ENCODE data around the gene CNTRL.

The CNTRL gene

DNA sequence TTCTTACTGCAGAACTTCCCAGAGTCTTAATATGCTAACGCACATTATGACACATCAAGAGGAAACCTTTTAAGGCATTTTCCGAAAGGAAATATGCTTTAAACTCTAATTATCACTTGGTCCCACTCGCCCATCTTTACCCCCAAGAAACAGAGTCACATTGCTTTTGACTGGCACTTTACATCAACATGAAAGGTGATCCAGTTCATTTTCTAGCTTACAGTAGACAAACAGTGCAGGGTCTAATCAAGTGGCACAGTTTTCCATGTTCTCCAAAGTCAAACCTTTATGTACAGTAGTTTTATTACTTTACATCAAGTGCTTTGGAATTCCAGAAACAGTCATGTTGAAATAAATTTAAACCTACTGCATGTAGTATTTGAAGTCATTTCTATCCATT is 114.9 kb downstream of the CNTRL start:
- TF ChIP-seq FOXM1 (IDR thresholded peaks at IDR 0.05; ENCODE audit: borderline replicate concordance, low read depth) (no peak), TEAD4 (IDR thresholded peaks at IDR 0.05) (no peak), TAF1 (IDR thresholded peaks at IDR 0.05; ENCODE audit: low read depth) (no peak), CREB1 (IDR thresholded peaks at IDR 0.05; ENCODE audit: low read depth) (no peak), CEBPB (IDR thresholded peaks at IDR 0.05) (no peak), RAD21 (IDR thresholded peaks at IDR 0.05; ENCODE audit: low read depth) (no peak)
- TF ChIP-seq, protein P1, sequence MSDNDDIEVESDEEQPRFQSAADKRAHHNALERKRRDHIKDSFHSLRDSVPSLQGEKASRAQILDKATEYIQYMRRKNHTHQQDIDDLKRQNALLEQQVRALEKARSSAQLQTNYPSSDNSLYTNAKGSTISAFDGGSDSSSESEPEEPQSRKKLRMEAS (IDR thresholded peaks at IDR 0.05) = no peak

DNA sequence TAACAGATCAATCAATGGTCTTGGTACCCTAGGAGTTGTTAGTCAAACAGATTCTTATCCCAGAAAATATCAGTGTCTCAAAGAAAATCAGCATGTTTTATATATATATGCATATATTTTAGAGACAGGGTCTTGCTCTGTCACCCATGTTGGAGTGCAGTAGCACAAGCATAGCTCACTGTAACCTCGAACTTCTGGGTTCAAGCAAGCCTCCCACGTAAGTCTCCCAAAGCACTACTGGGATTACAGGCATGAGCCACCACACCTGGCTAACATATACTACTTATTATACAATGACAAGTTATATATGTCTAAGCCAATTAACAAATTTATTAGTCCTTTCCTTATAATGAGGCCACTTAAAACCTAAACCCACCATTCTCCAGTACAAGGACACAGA is 116.5 kb downstream of the CNTRL start:
- TF ChIP-seq YY1 (IDR thresholded peaks at IDR 0.05; ENCODE audit: low read depth) = no peak
- TF ChIP-seq RAD21 (IDR thresholded peaks at IDR 0.05; ENCODE audit: low read depth) = no peak
- TF ChIP-seq, protein P1 (IDR thresholded peaks at IDR 0.05) = no peak
- TF ChIP-seq FOXM1 (IDR thresholded peaks at IDR 0.05; ENCODE audit: borderline replicate concordance, low read depth) = no peak
- no peak for TF ChIP-seq TCF12 (IDR thresholded peaks at IDR 0.05; ENCODE audit: low read depth)
- TF ChIP-seq EGR1 (IDR thresholded peaks at IDR 0.05) = no peak
- TF ChIP-seq EP300 (IDR thresholded peaks at IDR 0.05; ENCODE audit: borderline replicate concordance) = no peak
- TF ChIP-seq ZBTB7A (IDR thresholded peaks at IDR 0.05; ENCODE audit: low read depth) = no peak
- TF ChIP-seq TEAD4 (IDR thresholded peaks at IDR 0.05) = no peak
- no peak for TF ChIP-seq TAF1 (IDR thresholded peaks at IDR 0.05; ENCODE audit: low read depth)
- no peak for TF ChIP-seq CREB1 (IDR thresholded peaks at IDR 0.05; ENCODE audit: low read depth)
- TF ChIP-seq, protein P2, sequence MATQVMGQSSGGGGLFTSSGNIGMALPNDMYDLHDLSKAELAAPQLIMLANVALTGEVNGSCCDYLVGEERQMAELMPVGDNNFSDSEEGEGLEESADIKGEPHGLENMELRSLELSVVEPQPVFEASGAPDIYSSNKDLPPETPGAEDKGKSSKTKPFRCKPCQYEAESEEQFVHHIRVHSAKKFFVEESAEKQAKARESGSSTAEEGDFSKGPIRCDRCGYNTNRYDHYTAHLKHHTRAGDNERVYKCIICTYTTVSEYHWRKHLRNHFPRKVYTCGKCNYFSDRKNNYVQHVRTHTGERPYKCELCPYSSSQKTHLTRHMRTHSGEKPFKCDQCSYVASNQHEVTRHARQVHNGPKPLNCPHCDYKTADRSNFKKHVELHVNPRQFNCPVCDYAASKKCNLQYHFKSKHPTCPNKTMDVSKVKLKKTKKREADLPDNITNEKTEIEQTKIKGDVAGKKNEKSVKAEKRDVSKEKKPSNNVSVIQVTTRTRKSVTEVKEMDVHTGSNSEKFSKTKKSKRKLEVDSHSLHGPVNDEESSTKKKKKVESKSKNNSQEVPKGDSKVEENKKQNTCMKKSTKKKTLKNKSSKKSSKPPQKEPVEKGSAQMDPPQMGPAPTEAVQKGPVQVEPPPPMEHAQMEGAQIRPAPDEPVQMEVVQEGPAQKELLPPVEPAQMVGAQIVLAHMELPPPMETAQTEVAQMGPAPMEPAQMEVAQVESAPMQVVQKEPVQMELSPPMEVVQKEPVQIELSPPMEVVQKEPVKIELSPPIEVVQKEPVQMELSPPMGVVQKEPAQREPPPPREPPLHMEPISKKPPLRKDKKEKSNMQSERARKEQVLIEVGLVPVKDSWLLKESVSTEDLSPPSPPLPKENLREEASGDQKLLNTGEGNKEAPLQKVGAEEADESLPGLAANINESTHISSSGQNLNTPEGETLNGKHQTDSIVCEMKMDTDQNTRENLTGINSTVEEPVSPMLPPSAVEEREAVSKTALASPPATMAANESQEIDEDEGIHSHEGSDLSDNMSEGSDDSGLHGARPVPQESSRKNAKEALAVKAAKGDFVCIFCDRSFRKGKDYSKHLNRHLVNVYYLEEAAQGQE (IDR thresholded peaks at IDR 0.05; ENCODE audit: low read depth) = no peak
- no peak for TF ChIP-seq NFIC (IDR thresholded peaks at IDR 0.05)
- TF ChIP-seq CEBPB (IDR thresholded peaks at IDR 0.05) = no peak
- TF ChIP-seq, protein P3, sequence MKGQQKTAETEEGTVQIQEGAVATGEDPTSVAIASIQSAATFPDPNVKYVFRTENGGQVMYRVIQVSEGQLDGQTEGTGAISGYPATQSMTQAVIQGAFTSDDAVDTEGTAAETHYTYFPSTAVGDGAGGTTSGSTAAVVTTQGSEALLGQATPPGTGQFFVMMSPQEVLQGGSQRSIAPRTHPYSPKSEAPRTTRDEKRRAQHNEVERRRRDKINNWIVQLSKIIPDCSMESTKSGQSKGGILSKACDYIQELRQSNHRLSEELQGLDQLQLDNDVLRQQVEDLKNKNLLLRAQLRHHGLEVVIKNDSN (IDR thresholded peaks at IDR 0.05) = no peak

DNA sequence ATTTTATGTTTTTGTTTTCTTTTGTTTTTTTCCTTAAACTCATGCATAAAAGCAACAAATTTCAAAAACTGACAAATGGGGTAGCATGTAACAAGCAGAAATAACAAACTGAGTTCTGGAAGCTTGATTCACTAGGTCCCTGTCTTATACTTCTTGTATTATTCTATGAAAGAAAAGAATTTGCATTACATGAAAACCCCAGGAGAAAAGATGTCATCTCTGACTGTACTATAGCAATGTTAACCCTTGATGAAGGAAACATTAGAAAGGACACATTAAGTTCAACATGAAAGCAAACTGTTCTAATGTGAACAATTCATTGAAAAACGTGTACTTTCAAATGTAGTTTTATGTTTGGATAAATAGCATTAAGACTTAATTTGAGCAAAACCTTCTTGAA is 117.8 kb downstream of the CNTRL start:
- TF ChIP-seq NFIC (IDR thresholded peaks at IDR 0.05) (no peak), CREB1 (IDR thresholded peaks at IDR 0.05; ENCODE audit: low read depth) (no peak), TCF12 (IDR thresholded peaks at IDR 0.05; ENCODE audit: low read depth) (no peak), TAF1 (IDR thresholded peaks at IDR 0.05; ENCODE audit: low read depth) (no peak), FOXM1 (IDR thresholded peaks at IDR 0.05; ENCODE audit: borderline replicate concordance, low read depth) (no peak), YY1 (IDR thresholded peaks at IDR 0.05; ENCODE audit: low read depth) (no peak), TEAD4 (IDR thresholded peaks at IDR 0.05) (no peak), EGR1 (IDR thresholded peaks at IDR 0.05) (no peak), ZBTB7A (IDR thresholded peaks at IDR 0.05; ENCODE audit: low read depth) (no peak), EP300 (IDR thresholded peaks at IDR 0.05; ENCODE audit: borderline replicate concordance) (no peak), CEBPB (IDR thresholded peaks at IDR 0.05) (no peak), RAD21 (IDR thresholded peaks at IDR 0.05; ENCODE audit: low read depth) (no peak)
- TF ChIP-seq, protein P2 (IDR thresholded peaks at IDR 0.05; ENCODE audit: low read depth) = no peak
- TF ChIP-seq, protein P3 (IDR thresholded peaks at IDR 0.05) = no peak
- TF ChIP-seq, protein P1 (IDR thresholded peaks at IDR 0.05) = no peak

DNA sequence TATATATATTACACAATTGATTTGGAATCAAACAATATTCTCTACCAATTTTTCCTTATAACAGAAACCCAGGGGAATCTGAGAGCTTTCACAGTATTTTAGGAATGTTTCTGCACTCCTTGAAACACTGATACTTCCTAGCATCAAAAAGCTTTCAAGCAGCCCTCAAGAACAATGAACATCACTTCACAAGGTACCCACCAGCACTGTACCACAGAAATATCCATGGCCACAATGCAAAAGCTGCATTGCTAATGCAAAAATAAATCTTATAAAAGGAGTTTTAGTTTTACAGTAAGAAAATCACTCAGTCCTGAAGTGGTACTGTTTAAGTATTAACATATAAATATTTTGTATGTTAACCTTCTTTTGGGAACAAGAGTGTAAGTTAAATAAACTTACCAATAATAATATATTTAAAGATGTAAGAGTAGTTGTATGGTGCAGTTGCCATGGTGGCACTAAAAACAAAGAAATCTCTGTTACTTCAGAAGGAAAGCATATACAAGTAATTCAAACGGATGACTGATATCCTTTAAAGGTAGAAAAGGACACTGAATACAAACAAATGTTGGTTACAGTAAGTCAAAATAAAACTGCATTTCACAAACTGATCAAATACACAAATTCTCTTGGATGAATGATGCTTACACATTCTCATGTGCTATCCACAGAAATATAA is 118.3 kb downstream of the CNTRL start:
- TF ChIP-seq CREB1 (IDR thresholded peaks at IDR 0.05; ENCODE audit: low read depth) = no peak
- TF ChIP-seq EGR1 (IDR thresholded peaks at IDR 0.05) = no peak
- TF ChIP-seq CEBPB (IDR thresholded peaks at IDR 0.05) = no peak
- no peak for TF ChIP-seq ZBTB7A (IDR thresholded peaks at IDR 0.05; ENCODE audit: low read depth)
- TF ChIP-seq YY1 (IDR thresholded peaks at IDR 0.05; ENCODE audit: low read depth) = no peak
- TF ChIP-seq NFIC (IDR thresholded peaks at IDR 0.05) = no peak
- TF ChIP-seq, protein P1 (IDR thresholded peaks at IDR 0.05) = no peak
- TF ChIP-seq RAD21 (IDR thresholded peaks at IDR 0.05; ENCODE audit: low read depth) = no peak
- TF ChIP-seq, protein P3 (IDR thresholded peaks at IDR 0.05) = no peak
- TF ChIP-seq EP300 (IDR thresholded peaks at IDR 0.05; ENCODE audit: borderline replicate concordance) = no peak
- TF ChIP-seq TEAD4 (IDR thresholded peaks at IDR 0.05) = no peak

All from Ishikawa (cell line).